ENCODE results near the gene ZNF280A.

ZNF280A gene

DNA sequence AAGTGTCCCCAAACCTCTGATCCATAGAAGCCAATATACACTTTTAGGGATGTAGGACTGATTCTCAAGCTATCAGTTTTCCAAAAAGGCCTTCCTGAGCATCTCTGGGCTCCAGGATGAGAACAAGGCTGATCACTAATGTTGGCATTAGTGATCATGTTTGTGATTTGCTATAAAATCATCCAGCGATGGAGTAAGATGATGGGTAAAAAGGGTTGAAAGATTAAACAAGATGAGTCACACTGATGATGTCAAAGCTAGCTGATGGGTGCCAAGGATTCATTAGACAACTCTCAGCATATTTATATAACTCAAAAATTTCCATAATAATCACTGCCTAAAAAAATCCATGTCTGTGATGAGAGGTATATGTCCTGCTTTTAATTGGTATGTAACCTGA is 54.3 kb downstream of the ZNF280A start:
- DNase-seq = no peak

DNA sequence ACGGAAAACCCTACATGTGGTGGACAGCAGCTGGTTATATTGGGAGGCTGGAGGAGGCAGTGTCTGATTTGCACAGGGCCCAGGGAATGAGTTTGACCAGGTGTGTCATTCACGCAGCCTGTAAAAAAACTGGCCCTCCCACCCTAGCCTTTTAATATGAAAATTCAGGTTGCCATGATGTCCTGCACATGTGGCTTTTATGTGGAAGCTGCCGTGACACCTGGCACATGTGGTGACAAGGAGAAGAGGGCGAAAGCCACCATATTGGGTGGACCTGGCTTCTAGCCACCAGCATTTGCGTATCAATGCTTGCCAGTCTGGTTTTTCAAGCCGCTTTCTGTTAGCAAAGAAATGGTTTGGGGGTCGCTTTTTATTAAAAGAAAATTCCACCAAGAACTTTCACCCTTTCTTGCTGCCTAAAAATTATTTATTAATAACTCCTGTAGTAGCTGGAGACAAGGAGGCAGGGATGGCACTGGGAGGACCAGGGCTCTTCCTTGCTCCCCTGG is 54.9 kb downstream of the ZNF280A start:
- no peak for DNase-seq

DNA sequence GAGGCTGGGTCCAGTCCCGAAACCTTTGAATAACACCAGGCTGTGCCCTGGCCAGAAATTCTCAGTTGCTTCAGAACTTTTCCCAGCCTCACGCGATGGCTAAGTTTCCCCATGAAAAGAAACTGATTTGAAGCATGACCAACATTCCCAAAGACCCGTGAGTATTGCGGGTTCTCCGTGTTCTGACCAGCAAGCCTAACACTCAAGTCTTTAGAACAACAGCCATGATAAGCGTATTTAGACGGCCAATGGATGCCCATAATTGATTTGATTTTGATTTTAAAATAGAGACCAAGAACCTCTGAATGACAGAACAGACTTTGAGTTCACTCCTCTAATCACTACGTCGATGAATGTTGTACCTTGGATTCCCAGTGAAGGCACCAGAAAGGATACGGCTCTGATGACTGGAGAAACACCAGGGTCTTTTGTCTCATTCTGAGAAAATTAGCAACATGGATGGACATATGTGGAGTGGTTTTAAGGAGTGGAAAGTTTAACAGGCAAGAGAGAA is 55.5 kb downstream of the ZNF280A start:
- DNase-seq = no peak

DNA sequence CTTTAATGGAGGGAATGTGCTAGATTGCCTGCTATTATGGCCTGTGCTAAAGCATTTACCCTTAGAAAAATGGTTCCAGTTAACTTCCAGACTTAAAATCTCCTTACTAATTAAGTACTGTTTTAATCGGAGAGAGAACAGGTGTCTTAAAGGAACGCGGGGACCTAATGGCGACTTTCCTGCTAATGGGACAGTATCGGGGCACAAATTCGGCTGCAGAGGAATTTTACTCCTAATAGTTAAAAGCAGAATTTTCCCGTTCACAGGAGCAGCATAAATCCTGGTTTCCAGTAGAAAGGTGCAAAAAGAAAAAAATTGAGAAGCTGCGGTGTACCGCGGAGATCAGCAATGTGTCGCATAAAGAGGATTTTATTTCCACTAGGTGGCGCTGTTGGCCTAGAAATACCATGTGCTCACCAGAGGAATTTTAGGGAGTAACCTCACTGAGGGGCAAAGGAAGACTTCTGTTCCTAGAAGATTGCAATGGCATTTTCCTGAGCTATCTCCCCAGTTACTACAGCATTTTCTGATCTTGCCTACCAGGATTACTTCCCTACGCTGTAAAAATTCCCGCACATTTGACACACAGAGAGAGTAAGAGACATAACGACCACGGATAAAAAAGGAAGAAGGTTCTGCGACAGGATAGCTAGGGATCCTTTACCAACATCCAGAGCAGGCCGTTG is 56.1 kb downstream of the ZNF280A start:
- peak; percentile 40 for DNase-seq

Measured in right hindlimb (tissue), 1 donor.